DMS53 treated with DMSO at 0.1 percent for 48 hours (cell line): ENCODE results near the gene RASL11A.
"Not testable (repeated sequence)": the region's sequence is repeated elsewhere in the genome, so short reads cannot be mapped to it uniquely, and the experiment has no call there.

Experiments
- DNase-seq: peaks from one replicate; lab custom pipeline; 2025; ENCODE audit not compliant: unreplicated experiment; lab: John Stamatoyannopoulos, UW

The RASL11A gene

DNA sequence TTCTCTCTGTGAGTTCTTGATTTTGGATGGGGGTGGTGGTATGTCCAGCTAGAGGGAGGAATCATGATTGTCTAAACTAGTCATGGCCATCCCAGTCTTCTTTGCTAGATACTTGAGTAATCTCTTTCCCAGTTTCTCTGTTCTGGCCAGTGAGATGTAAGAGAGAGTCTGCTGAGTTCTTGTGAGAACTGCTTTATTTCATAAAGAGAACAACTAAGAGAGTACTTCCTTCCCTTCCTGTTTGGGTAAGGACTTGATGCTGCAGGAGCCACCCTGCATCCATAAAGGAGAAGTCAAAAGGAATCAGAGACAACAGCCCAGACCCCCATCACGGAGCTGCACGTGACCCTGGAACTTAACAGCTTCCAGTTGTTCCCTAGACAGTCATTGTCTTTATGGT, 3.0 kb upstream of the RASL11A start:
- no peak for DNase-seq

DNA sequence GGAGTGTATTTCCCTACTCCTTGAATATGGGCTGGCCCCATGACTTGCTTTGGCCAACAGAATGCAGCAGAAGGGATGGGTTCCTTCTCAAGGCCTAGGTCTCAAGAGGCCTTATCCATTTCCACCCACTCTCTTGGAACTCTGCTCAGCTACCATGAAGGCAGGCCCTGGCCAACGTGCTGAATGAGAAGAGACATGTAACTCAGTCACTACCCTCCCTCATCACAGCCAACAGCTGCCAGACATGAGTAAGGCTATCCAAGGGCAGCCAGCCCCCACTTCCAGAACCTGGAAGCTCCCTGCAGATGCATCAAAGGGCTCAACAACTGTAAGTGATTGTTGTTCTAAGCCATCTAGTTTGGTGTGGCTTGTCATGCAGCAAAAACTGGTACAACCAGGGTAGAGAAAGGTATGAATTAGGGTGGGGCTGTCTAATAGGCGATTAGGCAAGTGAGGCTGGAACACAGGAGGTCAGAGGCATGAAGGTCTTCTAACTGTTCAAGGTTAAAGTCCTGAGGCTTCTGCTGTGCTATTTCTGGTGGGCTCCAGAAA, 1.4 kb upstream of the RASL11A start:
- DNase-seq, result no peak

DNA sequence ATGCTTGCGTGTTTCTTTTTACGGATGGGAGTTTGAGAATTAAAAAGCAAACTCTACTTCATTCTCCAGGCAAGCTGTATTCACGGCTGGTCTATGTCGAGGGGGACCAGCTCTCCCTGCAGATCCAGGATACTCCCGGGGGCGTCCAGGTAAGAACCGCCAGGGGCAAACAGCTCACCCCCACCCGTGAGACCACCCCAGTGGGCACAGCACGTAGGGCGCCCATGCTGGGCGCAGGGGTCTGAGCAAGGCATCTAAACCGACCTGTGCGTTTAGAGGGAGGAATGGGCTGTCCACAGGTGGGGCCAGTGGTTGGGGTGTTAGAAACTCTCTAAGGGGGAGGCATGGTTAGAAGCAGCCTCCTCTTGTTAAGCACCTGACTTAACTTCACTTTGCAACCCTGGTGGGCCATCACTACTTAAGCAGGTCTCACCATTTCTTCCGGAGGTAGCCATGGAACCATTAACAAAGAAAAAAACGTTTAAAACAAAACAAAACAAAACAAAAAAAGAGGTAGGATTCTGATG, 1.0 kb downstream of the RASL11A start:
- no peak for DNase-seq

DNA sequence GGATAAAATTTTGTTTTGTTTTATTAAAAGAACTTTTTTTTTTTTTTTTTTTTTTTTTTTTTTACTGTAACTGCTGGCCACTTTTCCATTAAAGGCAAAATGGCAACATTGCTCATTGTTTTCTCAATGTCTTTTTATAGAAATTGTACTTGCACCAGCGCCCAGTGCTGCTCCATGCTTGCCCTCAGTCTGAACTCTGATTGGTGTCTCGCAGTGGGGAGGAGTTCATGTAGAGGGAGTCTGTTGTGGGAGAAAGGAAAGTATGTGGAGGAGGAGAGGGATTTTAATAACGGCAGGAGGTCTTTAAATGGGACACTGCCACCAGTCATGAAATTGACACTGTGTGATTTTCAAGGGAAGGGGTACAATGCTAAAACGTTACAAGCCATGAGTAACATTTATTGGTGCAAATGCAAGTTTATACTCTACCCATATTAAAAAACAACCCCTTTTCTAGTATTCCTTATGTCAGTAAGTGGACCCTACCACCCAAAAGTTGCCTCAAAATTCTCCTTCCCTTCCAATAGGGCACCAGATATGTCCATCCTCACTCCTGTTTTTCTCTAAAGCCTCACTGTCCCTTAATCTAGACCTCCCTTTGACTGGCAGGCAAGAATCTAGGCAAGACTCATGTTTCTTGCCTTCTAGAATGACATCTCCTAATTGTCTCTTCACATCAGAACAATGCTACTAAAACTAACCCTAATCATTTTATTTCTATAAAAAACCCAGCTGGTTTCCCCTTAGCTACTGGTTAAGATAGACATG, 3.2 kb downstream of the RASL11A start:
- no peak for DNase-seq

DNA sequence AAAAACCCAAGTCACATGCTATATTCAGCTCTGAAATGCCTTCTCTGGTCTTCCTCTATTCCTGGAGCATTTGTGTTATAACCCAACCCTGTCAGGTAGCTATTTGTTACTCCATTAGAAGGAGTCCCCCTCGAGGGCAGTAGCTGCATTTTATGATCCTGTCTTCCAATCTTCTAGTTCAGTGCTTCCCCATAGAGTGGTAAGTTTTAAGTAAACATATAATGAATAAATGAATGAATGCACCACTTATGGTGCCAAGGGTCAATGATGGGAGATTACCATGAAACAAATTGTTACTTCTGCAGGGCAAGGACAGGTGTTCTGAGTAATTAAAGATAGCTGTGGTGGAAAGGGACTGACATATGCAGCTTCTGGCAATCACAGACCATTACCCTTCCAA, 4.0 kb downstream of the RASL11A start:
- DNase-seq, result no peak

DNA sequence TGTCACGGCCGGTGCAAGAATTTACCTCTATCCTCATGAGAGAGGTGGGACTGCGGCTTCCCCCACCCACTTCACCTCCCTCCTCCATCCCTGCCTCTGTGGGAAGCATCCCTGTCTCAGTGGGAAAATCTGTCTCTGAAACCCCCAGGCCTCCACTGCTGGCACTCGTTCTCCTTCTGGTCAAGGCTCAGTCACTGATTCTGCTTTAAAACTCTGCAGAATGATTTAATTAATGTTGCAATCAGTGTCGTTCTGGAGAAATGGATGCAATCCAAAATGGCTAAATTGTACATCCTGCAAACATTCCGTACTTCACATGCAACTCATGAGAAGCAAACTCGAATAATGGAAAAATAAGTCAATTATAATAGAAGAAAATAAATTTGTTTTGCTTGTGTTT, 5.6 kb downstream of the RASL11A start:
- DNase-seq, result no peak

DNA sequence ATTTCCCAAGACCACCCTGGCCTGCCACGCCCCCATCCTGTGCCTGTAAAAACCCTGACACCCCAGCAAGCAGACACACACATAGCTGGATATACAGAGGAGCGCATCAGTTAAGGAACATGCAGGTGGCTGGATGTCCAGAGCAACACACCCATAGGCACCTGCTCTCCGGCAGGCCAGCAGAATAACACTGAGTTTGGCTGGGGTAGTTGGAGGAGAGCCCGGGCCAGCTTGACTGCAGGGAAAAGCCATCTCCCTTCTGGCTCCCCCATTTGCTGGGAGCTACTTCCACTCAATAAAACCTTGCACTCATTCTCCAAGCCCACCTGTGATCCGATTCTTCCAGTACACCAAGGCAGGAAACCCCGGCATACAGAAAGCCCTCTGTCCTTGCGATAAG, 8.9 kb downstream of the RASL11A start:
- DNase-seq, result no peak

DNA sequence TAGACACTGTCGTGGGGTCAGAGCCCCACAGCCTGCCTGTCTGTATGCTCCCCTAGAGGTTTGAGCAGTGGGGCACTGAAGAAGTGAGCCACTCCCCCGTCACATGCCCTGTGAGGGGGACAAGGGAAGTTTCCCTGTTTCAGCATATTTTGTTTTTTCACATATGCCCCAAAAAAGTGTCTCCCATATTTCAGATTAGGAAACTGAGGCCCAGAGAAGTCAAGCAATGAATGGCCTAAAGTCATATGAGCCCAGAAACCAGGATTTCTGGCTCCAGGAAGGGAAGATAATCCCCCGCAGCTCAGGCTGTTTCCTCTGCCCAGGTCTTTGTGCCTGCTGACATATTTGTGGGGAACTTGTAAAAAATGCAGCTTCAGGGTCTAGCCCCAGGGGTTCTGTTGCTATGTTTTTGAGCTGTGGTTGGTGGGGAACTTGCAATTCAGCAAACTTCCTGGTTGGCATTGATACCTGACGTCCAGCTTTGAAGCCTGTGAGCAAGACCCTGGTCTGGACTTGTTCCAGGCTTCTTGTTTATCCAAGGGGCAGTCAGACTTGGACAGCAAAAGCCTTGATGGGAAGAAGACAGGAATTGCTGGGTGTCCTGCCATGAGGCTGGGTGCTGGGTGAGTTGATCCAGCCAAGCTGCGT, 9.5 kb downstream of the RASL11A start:
- DNase-seq, result no peak

DNA sequence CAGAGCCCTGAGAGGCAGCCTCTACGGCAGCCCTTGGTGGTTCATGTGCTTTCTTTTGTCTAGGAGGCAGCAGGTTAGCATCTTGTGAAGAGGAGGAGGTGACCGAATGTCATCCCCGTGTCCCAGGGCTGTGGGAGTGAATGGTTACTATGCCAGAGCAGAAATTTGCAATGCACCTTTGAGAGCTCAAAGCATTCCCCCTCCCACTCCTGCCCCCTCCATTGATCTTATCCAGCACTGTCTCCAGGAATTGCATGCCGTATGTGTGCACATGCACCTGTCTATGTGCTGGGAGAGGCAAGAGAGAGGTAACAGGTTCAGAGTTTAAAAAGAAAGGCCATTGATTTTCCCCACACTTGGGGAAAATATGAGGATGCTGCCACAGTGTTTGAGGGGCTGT, 10.2 kb downstream of the RASL11A start:
- DNase-seq, result no peak

DNA sequence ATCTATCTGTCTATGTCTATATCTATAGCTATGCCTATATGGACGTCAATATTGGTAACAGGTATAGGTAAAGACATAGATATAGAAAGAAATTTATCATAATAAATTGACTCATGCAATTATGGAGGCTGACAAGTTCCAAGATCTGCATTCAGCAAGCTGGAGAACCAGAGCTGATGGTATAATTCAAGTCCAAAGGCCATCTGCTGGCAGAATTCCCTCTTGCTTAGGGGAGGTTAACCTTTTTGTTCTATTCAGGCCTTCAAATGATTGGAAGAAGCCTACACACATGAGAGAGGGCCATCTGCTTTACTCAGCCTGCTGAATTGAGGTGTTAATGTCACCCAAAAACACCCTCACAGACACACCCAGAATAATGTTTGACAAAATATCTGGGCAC, 10.8 kb downstream of the RASL11A start:
- DNase-seq, result no peak

DNA sequence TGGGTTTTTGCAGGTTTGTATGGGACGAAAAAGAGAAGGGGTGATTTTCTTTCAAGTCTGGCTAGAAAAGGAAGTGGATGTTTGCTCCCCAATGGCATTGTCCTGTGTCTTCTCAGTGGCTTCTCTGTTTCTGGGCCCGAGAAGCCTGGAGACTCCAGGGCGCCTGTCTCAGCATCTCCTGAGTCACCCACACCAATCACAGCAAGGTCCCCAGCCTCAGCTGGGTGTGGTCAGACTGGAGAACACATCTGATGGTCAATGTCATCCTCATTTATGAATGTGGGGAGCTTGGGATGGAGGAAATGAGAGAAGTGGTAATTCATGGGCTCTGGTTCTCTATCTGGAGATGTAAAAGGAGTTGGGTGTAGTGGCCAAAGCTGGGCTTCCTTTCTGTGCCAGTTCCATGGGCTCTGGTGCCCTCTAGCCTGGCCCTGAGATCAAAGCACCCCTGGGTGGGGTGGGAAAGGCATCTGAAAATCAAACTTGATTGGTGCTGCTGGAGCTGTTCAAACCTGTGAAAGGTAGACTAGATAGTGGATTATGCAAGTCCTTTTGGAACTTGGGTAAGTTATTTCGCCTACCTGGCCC, 13.4 kb downstream of the RASL11A start:
- DNase-seq, result peak; percentile 46

DNA sequence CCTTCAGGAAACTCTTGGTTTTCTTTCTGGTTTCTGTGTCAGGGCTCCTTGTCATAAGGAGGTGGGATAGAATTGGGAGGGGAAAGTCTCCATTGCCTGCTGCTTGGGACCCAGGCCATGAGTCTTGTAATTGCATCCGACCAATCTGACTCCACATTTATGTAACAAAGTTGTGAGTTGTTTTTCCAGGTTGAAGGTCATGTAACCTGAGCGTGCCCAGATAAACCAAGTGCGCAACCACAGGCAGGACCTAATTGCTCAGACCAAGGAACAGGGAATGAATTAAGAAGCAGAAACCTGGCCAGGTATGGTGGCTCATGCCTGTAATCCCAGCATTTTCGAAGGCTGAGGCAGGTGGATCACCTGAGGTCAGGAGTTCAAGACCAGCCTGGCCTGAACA, 17.8 kb downstream of the RASL11A start:
- no peak for DNase-seq

DNA sequence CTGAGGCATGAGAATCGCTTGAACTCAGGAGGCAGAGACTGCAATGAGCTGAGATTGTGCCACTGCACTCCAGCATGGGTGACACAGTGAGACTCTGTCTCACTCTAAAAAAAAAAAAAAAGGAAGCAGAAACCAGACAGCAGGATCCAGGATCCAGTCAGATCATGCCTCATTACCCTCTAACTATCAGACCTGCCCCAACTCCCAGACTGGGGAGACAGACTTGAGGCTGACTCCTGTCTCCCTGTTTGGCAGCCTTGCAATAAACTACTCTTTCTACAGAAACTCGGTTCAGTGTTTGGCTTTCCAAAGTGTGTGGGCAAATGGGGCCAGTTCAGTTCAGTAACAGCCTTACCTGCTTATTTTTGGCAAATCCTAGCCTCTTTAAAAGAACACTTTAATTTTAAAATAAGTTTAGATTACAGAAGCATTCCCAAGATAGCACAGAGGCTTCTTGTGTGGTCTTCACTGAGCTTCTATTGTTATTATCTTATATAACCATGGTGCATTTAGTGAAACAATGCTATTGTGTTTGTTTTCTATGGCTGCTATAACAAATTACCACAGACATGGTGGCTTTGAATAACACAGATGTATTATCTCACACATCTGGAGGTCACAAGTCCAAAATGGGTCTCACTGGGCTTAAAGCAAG, 18.5 kb downstream of the RASL11A start:
- DNase-seq, result no peak

DNA sequence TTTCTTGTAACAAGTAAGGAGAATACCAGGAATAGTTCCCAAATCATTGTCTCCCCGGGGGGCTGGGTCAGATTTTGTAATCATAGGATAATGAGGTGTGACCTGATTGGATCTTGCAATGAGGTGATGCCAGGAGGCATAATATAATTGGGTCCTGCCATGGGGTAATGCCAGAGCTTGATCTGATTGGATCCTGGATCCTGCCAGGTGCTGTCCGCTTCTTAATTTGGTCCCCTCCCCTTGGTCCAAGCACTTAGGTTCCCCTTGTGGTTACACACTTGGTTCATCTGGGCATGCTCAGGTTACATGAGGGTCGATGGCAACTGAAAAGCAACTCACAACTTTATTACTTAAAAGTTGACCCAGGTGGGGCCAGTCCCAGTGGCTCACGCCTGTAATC, 20.1 kb downstream of the RASL11A start:
- no peak for DNase-seq

DNA sequence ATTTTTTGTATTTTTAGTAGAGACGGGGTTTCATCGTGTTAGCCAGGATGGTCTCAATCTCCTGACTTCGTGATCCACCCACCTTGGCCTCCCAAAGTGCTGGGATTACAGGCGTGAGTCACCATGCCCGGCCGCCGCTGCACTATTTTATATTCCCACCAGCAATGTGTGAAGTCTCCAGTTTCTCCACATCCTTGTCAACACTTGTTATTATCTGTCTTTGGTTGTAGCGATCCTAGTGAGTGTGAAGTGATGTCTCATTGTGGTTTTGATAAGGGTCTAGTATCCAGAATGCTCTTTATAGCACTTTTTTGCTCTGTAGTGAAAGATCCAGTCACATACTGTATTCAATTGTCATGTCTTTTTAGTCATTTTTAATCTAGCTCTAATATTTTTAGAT, 21.3 kb downstream of the RASL11A start:
- DNase-seq, result not testable (repeated sequence)

DNA sequence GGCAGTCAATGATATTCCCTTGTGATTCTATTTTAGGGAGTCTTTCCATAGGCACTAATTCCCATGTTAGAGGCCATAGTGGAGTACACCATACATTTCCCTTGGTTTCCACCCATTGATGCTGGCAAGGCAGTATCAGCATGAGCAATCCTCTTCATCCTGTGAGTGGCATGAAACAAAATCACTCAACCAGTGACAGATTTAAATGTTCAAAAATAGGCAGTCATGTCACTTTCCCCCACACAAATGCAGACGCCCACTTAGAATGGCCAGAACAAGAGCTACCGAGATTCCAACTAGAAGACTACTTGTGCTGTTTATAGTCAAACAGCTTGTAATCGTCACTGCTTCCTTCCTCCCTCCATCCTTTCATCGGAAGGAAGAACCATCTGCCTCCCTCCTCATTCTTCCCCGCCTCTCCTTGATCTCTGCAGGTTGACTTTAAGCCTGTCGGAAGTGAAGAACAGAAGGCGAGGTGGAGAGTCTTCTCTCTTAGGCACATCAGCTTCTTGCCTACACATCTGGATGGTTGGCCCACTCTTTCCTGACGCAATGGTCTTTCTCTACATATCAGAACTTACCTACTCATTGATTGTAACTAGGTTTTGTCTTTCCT, 22.6 kb downstream of the RASL11A start:
- no peak for DNase-seq

DNA sequence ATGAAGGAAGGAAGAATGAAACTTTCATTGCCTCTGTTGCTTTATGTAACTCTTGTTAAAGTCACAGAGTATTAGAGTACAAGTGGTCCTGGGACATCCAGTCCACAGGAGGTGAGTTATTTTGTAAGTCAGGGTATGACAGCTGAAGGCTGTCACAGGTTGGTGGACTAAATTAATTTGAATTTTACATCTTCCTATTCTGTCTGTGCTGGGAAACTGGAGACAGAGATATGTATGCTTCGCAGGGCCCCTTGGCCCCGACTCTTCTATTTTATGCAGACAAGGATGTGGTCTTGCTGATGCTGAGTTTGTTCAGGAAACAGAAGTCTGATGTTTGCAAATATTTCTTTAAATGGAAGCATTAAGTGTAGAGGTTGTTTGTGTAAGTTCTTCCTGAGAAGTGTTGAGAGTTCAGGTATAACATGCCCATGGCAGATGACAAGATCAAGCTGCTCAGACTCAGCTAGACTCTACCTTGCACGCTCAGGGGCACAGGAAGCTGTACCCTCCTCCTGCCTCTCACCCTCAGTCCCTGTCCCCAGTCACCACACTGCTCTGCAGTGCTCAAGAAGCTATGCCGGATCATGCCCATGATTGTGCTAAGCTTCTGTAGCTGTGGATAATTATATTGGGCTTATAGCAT, 23.4 kb downstream of the RASL11A start:
- DNase-seq, result no peak

DNA sequence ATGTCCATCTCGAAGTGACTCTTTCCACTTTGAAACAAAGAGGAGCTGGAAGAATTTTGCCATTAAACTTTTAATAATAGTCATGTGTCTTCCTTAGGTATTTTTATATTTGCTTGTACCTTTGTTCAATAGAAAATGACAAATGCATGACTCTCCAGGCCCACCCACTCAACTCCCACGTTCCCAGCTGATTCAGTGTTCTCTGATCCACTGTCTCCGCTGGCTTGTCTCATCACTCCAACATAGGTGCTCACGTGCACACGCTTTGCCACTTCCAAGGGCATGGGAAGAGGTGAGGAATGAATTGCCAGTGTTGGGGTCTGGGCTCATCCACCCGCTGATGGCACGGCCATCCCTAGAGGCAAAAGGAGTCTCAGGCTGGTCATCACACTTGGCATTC, 24.5 kb downstream of the RASL11A start:
- no peak for DNase-seq

DNA sequence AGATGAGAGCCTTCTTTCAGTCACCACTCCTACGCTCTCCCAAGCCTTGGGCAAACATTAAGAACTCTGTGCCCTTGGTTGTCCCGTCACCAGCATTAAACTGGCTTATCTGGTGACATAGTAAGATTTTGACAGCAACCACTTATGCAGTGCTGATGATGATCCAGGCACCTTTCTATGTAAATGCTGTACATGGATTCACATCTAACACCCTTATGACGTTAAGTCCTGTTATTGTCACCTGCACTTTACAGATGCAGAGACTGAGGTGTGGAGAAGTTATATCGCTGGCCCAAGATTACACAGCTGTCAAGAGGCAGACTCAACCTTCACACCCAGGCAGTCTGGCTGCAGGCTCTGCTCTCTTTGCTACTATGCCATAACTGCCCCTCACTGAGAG, 25.0 kb downstream of the RASL11A start:
- no peak for DNase-seq

DNA sequence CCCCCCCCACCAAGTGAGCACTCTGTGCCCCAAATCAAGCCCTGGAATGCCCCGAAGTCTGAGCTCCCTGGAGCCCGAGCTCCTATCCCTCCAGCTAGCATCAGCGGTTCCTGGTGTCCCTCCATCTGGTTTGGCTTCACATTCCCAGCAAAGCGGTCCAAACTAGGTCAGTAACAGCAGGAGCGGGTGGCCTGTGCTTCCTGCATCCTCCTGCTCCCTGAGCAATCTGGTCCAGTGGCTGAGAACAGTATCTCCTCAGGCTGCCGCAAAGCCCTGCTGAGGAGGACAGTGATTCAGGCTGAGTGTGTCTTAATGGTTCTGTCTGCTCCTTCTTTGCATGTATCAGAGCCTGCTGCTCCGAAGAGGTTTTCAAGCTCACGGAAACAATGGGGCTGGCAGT, 25.9 kb downstream of the RASL11A start:
- no peak for DNase-seq

DNA sequence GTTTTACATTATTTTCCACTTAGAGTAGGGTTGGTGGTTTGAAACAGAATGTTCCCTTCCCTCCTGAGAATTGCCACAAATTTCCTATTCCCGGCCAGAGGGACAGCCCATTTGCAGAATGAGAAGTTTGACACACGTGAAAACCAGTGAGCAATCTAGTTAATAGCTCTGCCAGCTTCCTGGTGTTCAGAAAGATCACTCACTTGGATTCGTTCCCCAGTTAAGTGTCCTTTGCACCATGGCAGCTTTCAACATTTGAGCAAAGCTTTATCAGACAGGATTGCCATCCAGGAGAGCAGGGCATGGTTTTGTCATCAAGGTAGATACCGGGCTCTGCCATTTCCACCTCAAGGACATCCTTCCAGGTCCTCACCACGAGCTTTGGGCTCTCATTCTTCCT, 28.2 kb downstream of the RASL11A start:
- no peak for DNase-seq
